PC-3 (cell line): ENCODE measurements around the gene TEX9. TPM values are rescaled to one million over a fixed set of nuclear protein-coding genes. Genes with fewer than 3 reads are reported as not detected.

Experiments used
- ATAC-seq: fragments of 200-7000 bp; cut with Tn5 transposase; 2 replicates; pipeline ENCODE4 v1.9.1; 2020; ENCODE audit warnings: mild to moderate bottlenecking, moderate library complexity
- BruUV-seq: library from RNA; stranded (reverse); fragments of 400-500 nt; replicated peaks from 2 replicates; lab custom pipeline; 2021; lab: Mats Ljungman, UMichigan
- CTCF ChIA-PET: fragments of 300-600 bp; sonication (Branson Sonifier 250); formaldehyde crosslinking; loops from one replicate; lab custom pipeline; 2022; ENCODE audit warnings: antibody characterized with exemption; lab: Charles Lee
- POLR2A ChIA-PET: fragments of 300-600 bp; sonication (Branson Sonifier 250); formaldehyde crosslinking; loops from one replicate; lab custom pipeline; 2022; ENCODE audit warnings: antibody characterized with exemption; ENCODE audit not compliant: unreplicated experiment; lab: Charles Lee
- DNase-seq: peaks from one replicate; pipeline ENCODE4 v3.0.0-alpha.2; 2015
- H2AFZ ChIP-seq: fragments of 300-600 bp; sonication (generic); 2 replicates; pipeline ENCODE4 v1.6.0; 2016; ENCODE audit warnings: antibody characterized with exemption, low read length
- H3F3A ChIP-seq: fragments of 300-600 bp; sonication (generic); one replicate; pipeline ENCODE4 v1.6.0; 2017; ENCODE audit warnings: antibody characterized with exemption, low read length, control low read depth, mild to moderate bottlenecking; ENCODE audit not compliant: unreplicated experiment
- H3K27ac ChIP-seq: fragments of 300-600 bp; sonication (generic); 2 replicates; pipeline ENCODE4 v1.5.1; 2016; ENCODE audit warnings: mild to moderate bottlenecking, low read length
- H3K27me3 ChIP-seq: fragments of 300-600 bp; sonication (generic); 2 replicates; pipeline ENCODE4 v1.6.1; 2016; ENCODE audit warnings: low read length, mixed read lengths
- H3K36me3 ChIP-seq: fragments of 300-600 bp; sonication (generic); 2 replicates; pipeline ENCODE4 v1.6.1; 2016; ENCODE audit warnings: low read depth, mixed run types, low read length, mixed read lengths
- H3K4me1 ChIP-seq: fragments of 300-600 bp; sonication (generic); 2 replicates; pipeline ENCODE4 v1.5.1; 2016; ENCODE audit warnings: low read length; ENCODE audit not compliant: insufficient read depth
- H3K4me2 ChIP-seq: fragments of 300-600 bp; sonication (generic); 2 replicates; pipeline ENCODE4 v1.6.0; 2016; ENCODE audit warnings: low read length
- H3K4me3 ChIP-seq: fragments of 300-600 bp; sonication (generic); 2 replicates; pipeline ENCODE4 v1.5.1; 2016; ENCODE audit warnings: mild to moderate bottlenecking, low read length, mixed read lengths
- H3K79me2 ChIP-seq: fragments of 300-600 bp; sonication (generic); 2 replicates; pipeline ENCODE4 v1.6.1; 2017; ENCODE audit warnings: low read length, mixed read lengths
- H3K9ac ChIP-seq: fragments of 300-600 bp; sonication (generic); 2 replicates; pipeline ENCODE4 v1.6.0; 2016; ENCODE audit warnings: mild to moderate bottlenecking, low read length
- H3K9me2 ChIP-seq: fragments of 300-600 bp; sonication (generic); replicated peaks from 2 replicates; pipeline ENCODE4 v1.6.1; 2016; ENCODE audit warnings: mixed run types, low read length, mixed read lengths
- H3K9me3 ChIP-seq: fragments of 300-600 bp; sonication (generic); 2 replicates; pipeline ENCODE4 v1.6.1; 2016; ENCODE audit warnings: low read length, mixed read lengths
- H4K20me1 ChIP-seq: fragments of 300-600 bp; sonication (generic); 2 replicates; pipeline ENCODE4 v1.6.1; 2016; ENCODE audit warnings: low read length, mixed read lengths
- EZH2 ChIP-seq: fragments of 300-600 bp; sonication (generic); IDR thresholded peaks from one replicate; pipeline ENCODE4 v1.6.1; 2017; ENCODE audit warnings: antibody characterized with exemption, mild to moderate bottlenecking, low read length; ENCODE audit not compliant: unreplicated experiment
- EZH2phosphoT487 ChIP-seq: fragments of 300-600 bp; sonication (generic); IDR thresholded peaks from 2 replicates; pipeline ENCODE4 v1.6.1; 2018; ENCODE audit warnings: mild to moderate bottlenecking, antibody characterized with exemption, low read length, borderline replicate concordance
- intact Hi-C: fragments of 100-400 bp; cut with micrococcal nuclease; formaldehyde crosslinking; loops from 2 replicates; pipeline ENCODE4 v1.9.0; 2023
- total RNA-seq: library from RNA; depleted of rRNA; stranded (reverse); fragments of >200 nt; gene quantifications from 2 replicates; pipeline ENCODE4 v1.2.3, GENCODE V29; 2014
- TF ChIP-seq, protein P1 (sequence below): fragments of 300-600 bp; sonication (generic); conservative IDR thresholded peaks from 2 replicates; pipeline ENCODE4 v1.5.1; 2017; ENCODE audit warnings: antibody characterized with exemption, low read depth, mild to moderate bottlenecking, low read length

The TEX9 gene
- total RNA-seq, 1 experiment from 2014 or later, result 3.3 TPM

DNA sequence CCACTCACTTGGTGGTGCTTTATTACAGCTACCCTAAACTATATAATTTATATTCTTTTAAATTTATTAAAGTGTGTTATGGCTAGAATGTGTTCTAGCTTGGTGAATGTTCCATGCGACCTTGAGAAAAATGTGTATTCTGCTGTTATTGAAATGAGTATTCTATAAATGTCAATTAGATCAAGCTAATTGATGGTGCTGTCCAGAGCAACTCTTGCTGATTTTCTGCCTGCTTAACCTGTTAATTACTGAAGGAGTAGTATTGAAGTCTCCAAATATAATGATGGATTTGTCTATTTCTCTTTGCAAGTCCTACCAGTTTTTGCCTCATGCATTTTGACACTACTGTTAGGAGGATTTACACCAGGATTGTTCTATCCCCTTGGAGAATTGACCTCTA lies 3.2 kb upstream of the TEX9 start:
- Histone ChIP-seq H3K36me3 (no peaks in the 10 kb centered on the region), H3K9me3 (no peaks in the 10 kb centered on the region), H3F3A (no peaks in the 10 kb centered on the region), H3K4me3 (no peak overlapping the region), H3K9ac (no peak overlapping the region), H3K27ac (no peak overlapping the region), H3K79me2 (no peaks in the 10 kb centered on the region), H3K9me2 (no peaks in the 10 kb centered on the region), H4K20me1 (no peaks in the 10 kb centered on the region), H3K27me3 (no peaks in the 10 kb centered on the region), H3K4me1 (peaks cover 8% of the 10 kb centered on the region; the same call in 1 of the 2 replicates), H3K4me2 (no peak overlapping the region), H2AFZ (no peak overlapping the region)
- DNase-seq (no peak), ATAC-seq (no peak)
- intact Hi-C loops, result no loop called here
- TF ChIP-seq EZH2phosphoT487, result no peak
- TF ChIP-seq, protein P1, sequence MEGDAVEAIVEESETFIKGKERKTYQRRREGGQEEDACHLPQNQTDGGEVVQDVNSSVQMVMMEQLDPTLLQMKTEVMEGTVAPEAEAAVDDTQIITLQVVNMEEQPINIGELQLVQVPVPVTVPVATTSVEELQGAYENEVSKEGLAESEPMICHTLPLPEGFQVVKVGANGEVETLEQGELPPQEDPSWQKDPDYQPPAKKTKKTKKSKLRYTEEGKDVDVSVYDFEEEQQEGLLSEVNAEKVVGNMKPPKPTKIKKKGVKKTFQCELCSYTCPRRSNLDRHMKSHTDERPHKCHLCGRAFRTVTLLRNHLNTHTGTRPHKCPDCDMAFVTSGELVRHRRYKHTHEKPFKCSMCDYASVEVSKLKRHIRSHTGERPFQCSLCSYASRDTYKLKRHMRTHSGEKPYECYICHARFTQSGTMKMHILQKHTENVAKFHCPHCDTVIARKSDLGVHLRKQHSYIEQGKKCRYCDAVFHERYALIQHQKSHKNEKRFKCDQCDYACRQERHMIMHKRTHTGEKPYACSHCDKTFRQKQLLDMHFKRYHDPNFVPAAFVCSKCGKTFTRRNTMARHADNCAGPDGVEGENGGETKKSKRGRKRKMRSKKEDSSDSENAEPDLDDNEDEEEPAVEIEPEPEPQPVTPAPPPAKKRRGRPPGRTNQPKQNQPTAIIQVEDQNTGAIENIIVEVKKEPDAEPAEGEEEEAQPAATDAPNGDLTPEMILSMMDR, result no peak
- no peak for TF ChIP-seq EZH2
- ChIA-PET CTCF (no interaction called here), POLR2A (no interaction called here)
- no TSS peak for BruUV-seq

DNA sequence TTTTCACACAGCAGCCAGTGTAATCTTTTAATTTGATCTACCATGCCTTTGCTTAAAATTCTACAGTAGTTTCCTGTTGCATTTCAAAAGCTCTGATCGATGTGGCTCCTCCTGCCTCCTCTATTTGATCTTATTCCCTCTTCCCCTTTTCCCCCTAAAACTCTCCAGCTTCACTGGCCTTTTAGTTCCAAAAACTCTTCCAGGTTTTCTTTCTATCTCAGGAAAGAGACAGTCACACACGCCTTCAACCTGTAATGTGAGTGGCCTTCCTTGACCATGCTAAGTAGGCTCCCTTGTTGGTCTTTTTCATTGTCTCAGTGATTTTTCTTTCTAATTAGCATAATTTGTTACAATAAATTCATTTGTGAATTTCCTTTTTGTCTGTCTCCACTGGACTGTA lies 985 bp downstream of the TEX9 start:
- Histone ChIP-seq H4K20me1 (no peaks in the 10 kb centered on the region), H3K4me3 (peak overlapping the region; percentile 97), H3K4me2 (peak overlapping the region; percentile 84), H2AFZ (peak overlapping the region; percentile 99), H3K27me3 (no peaks in the 10 kb centered on the region), H3K4me1 (no peaks in the 10 kb centered on the region), H3K27ac (no peak overlapping the region), H3F3A (no peaks in the 10 kb centered on the region), H3K9me3 (no peaks in the 10 kb centered on the region), H3K79me2 (no peaks in the 10 kb centered on the region), H3K9ac (peak overlapping the region; percentile 72; the same call in 1 of the 2 replicates), H3K36me3 (no peaks in the 10 kb centered on the region), H3K9me2 (no peaks in the 10 kb centered on the region)
- TF ChIP-seq EZH2, result no peak
- TF ChIP-seq, protein P1, result no peak
- no peak for TF ChIP-seq EZH2phosphoT487
- ATAC-seq (no peak), DNase-seq (peak; percentile 3)
- POLR2A ChIA-PET, result no interaction called here
- no TSS peak for BruUV-seq
- intact Hi-C loops, result loop anchor here (5.0 kb wide), 1 partner anchor 119 kb away; no protein-coding TSS in a partner anchor
- CTCF ChIA-PET, result no interaction called here

DNA sequence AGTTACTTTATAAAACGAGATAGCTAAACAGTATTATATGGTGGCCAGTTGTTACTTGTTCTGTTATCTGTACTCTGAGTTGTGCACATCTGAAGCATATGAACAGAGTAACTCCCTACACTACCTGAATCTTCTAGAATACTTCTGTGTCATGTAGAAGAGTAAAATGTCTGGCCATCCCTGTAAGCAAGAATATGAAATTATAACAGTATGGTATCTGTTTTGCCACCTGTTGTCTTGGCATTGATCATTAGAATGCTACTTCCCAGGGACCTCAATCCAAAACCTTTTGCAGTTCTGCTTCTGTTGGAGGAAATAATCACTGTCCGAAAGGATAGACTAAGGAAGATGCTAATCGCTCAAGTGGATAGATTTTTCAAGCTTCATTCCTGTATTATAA lies 1.9 kb downstream of the TEX9 start:
- intact Hi-C loops, result loop anchor here (5.0 kb wide), 1 partner anchor 120 kb away; no protein-coding TSS in a partner anchor
- H3K4me2 ChIP-seq, result no peak overlapping the region
- H3K79me2 ChIP-seq, result no peaks in the 10 kb centered on the region
- H3K36me3 ChIP-seq, result no peaks in the 10 kb centered on the region
- TF ChIP-seq EZH2phosphoT487, result no peak
- no peak for TF ChIP-seq EZH2
- TF ChIP-seq, protein P1, result no peak
- no peak for ATAC-seq
- CTCF ChIA-PET, result no interaction called here
- DNase-seq, result no peak
- H4K20me1 ChIP-seq, result no peaks in the 10 kb centered on the region
- no peaks in the 10 kb centered on the region for H3K9me3 ChIP-seq
- no peaks in the 10 kb centered on the region for H3F3A ChIP-seq
- no peaks in the 10 kb centered on the region for H3K27me3 ChIP-seq
- BruUV-seq, result no TSS peak
- no peaks in the 10 kb centered on the region for H3K9me2 ChIP-seq
- H3K27ac ChIP-seq, result no peak overlapping the region
- H3K9ac ChIP-seq, result no peak overlapping the region
- no peak overlapping the region for H3K4me3 ChIP-seq
- no peak overlapping the region for H2AFZ ChIP-seq
- peaks cover 4% of the 10 kb centered on the region; the same call in 1 of the 2 replicates for H3K4me1 ChIP-seq
- POLR2A ChIA-PET, result no interaction called here
